KMS-11 (cell line): ENCODE results near the gene APCDD1.

Experiments used
- H2AFZ ChIP-seq: fragments of 200-600 bp; sonication (generic); 2 replicates; pipeline ENCODE4 v1.6.1; 2016; ENCODE audit warnings: antibody characterized with exemption, mixed run types, low read depth
- H3K27ac ChIP-seq: fragments of 200-600 bp; sonication (generic); 2 replicates; pipeline ENCODE4 v1.6.1; 2016; ENCODE audit warnings: mild to moderate bottlenecking, mixed run types
- H3K27me3 ChIP-seq: fragments of 200-600 bp; sonication (generic); 2 replicates; pipeline ENCODE4 v1.6.1; 2017; ENCODE audit warnings: mild to moderate bottlenecking, low read depth, mixed run types, moderate library complexity; ENCODE audit not compliant: insufficient read depth
- H3K36me3 ChIP-seq: fragments of 200-600 bp; sonication (generic); 2 replicates; pipeline ENCODE4 v1.6.1; 2017; ENCODE audit warnings: mild to moderate bottlenecking, mixed run types; ENCODE audit not compliant: insufficient read depth
- H3K4me1 ChIP-seq: fragments of 200-600 bp; sonication (generic); 2 replicates; pipeline ENCODE4 v1.6.1; 2016; ENCODE audit warnings: mild to moderate bottlenecking, low read depth, mixed run types; ENCODE audit not compliant: poor library complexity, severe bottlenecking
- H3K4me2 ChIP-seq: fragments of 200-600 bp; sonication (generic); 2 replicates; pipeline ENCODE4 v1.7.0; 2016; ENCODE audit warnings: mild to moderate bottlenecking, mixed run types
- H3K4me3 ChIP-seq: fragments of 200-600 bp; sonication (generic); IDR thresholded peaks from 2 replicates; pipeline ENCODE4 v1.6.1; 2017; ENCODE audit warnings: low read depth, low read length, mixed read lengths; ENCODE audit not compliant: insufficient read depth
- H3K79me2 ChIP-seq: fragments of 200-600 bp; sonication (generic); 2 replicates; pipeline ENCODE4 v1.6.1; 2016; ENCODE audit warnings: low read depth, mixed run types; ENCODE audit not compliant: insufficient read depth
- H3K9ac ChIP-seq: fragments of 200-600 bp; sonication (generic); 2 replicates; pipeline ENCODE4 v1.6.1; 2016; ENCODE audit warnings: mild to moderate bottlenecking, mixed run types
- H4K20me1 ChIP-seq: fragments of 200-600 bp; sonication (generic); 2 replicates; pipeline ENCODE4 v1.6.1; 2016; ENCODE audit warnings: mild to moderate bottlenecking, mixed run types; ENCODE audit not compliant: insufficient read depth
- TF ChIP-seq, protein P1 (sequence below): fragments of 200-600 bp; sonication (generic); conservative IDR thresholded peaks from 2 replicates; pipeline ENCODE4 v1.6.1; 2017; ENCODE audit warnings: low read depth, mild to moderate bottlenecking, antibody characterized with exemption, low read length, moderate library complexity, mixed read lengths

Gene APCDD1

DNA sequence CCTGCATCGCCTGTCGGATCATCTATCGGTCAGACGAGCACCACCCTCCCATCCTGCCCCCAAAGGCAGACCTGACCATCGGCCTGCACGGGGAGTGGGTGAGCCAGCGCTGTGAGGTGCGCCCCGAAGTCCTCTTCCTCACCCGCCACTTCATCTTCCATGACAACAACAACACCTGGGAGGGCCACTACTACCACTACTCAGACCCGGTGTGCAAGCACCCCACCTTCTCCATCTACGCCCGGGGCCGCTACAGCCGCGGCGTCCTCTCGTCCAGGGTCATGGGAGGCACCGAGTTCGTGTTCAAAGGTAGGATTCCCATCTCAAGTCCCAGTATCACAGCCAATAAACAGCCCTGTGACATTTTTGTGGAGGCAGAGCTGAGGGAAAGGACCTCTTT lies 31.0 kb downstream of the APCDD1 start:
- TF ChIP-seq, protein P1, sequence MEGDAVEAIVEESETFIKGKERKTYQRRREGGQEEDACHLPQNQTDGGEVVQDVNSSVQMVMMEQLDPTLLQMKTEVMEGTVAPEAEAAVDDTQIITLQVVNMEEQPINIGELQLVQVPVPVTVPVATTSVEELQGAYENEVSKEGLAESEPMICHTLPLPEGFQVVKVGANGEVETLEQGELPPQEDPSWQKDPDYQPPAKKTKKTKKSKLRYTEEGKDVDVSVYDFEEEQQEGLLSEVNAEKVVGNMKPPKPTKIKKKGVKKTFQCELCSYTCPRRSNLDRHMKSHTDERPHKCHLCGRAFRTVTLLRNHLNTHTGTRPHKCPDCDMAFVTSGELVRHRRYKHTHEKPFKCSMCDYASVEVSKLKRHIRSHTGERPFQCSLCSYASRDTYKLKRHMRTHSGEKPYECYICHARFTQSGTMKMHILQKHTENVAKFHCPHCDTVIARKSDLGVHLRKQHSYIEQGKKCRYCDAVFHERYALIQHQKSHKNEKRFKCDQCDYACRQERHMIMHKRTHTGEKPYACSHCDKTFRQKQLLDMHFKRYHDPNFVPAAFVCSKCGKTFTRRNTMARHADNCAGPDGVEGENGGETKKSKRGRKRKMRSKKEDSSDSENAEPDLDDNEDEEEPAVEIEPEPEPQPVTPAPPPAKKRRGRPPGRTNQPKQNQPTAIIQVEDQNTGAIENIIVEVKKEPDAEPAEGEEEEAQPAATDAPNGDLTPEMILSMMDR: no peak
- no peak overlapping the region for H3K9ac ChIP-seq
- no peak overlapping the region for H3K4me3 ChIP-seq
- H3K79me2 ChIP-seq: no peaks in the 10 kb centered on the region
- no peaks in the 10 kb centered on the region for H3K27me3 ChIP-seq
- H4K20me1 ChIP-seq: no peaks in the 10 kb centered on the region
- no peaks in the 10 kb centered on the region for H3K36me3 ChIP-seq
- peaks cover 5% of the 10 kb centered on the region for H3K4me1 ChIP-seq
- H3K4me2 ChIP-seq: no peak overlapping the region
- H3K27ac ChIP-seq: no peak overlapping the region
- no peak overlapping the region for H2AFZ ChIP-seq

DNA sequence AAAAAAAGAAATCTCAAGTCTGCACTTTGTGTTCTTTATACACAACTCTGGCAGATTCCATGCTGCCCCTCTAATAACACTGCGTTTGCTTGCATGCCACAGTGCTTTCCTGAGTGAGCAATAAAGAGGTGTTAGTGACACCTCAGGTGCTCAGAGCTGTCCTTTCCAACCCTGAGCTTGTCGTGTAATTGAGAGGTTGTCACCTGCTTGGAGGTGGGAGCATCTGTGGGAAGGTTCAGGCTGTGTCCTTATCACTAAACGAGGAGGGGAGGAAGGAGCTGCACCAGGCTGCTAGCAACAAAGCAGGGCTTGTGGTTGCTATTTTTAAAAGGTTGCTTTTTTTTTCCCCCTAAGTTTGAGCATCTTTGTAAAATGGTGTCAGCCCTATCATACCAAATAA lies 31.9 kb downstream of the APCDD1 start:
- TF ChIP-seq, protein P1: no peak
- no peaks in the 10 kb centered on the region for H3K79me2 ChIP-seq
- H3K4me2 ChIP-seq: no peak overlapping the region
- H3K4me1 ChIP-seq: peaks cover 14% of the 10 kb centered on the region
- no peak overlapping the region for H3K9ac ChIP-seq
- no peaks in the 10 kb centered on the region for H4K20me1 ChIP-seq
- H2AFZ ChIP-seq: no peak overlapping the region
- H3K27ac ChIP-seq: no peak overlapping the region
- H3K4me3 ChIP-seq: no peak overlapping the region
- no peaks in the 10 kb centered on the region for H3K36me3 ChIP-seq
- H3K27me3 ChIP-seq: no peaks in the 10 kb centered on the region

DNA sequence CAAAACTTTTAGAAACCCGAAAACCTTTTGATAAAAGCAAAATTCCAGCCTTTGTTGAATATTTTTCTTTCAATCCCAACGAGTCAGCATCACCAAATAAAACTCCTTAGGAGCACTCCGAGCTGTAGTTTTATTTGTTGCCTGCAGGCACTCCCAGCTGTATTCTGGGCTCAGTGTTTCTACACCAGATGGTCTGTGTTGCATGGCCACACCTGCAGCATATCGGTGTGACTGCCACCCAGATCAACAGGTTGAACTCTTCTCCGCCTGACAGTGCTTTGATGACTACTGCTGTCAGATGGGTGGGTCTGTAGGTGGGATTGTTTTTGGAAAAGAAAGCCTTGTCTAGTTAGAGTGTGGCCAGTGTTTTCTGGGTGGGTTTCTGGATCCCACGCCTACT lies 32.7 kb downstream of the APCDD1 start:
- H2AFZ ChIP-seq: no peak overlapping the region
- no peaks in the 10 kb centered on the region for H3K36me3 ChIP-seq
- TF ChIP-seq, protein P1: no peak
- peaks cover 19% of the 10 kb centered on the region for H3K4me1 ChIP-seq
- H3K4me2 ChIP-seq: no peak overlapping the region
- no peaks in the 10 kb centered on the region for H3K27me3 ChIP-seq
- no peak overlapping the region for H3K9ac ChIP-seq
- H3K79me2 ChIP-seq: no peaks in the 10 kb centered on the region
- H3K27ac ChIP-seq: no peak overlapping the region
- H4K20me1 ChIP-seq: no peaks in the 10 kb centered on the region
- H3K4me3 ChIP-seq: no peak overlapping the region

DNA sequence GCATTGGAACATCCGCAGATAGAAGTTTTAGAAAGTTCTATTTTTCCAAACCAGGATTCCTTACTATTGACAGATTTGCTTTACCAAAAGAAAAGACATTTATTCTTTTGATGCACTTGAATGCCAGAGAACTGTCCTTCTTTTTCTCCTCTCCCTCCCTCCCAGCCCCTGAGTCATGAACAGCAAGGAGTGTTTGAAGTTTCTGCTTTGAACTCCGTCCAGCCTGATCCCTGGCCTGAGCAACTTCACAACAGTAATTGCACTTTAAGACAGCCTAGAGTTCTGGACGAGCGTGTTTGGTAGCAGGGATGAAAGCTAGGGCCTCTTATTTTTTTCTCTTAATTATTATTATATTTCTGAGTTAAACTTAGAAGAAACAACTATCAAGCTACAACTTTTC lies 33.6 kb downstream of the APCDD1 start:
- Histone ChIP-seq H2AFZ (no peak overlapping the region), H3K79me2 (no peaks in the 10 kb centered on the region), H3K9ac (no peak overlapping the region), H3K27me3 (no peaks in the 10 kb centered on the region), H3K27ac (no peak overlapping the region), H3K4me3 (no peak overlapping the region), H3K4me2 (no peak overlapping the region), H3K4me1 (peaks cover 19% of the 10 kb centered on the region), H3K36me3 (no peaks in the 10 kb centered on the region), H4K20me1 (no peaks in the 10 kb centered on the region)
- TF ChIP-seq, protein P1: no peak
